GM12878 (cell line): ENCODE measurements around the gene LEMD3. TPM values are rescaled to one million over a fixed set of nuclear protein-coding genes. Genes with fewer than 3 reads are reported as not detected.

Source experiments
- ATAC-seq: fragments of 200-7000 bp; cut with Tn5 transposase; 3 replicates; pipeline ENCODE4 v1.9.1; 2020; ENCODE audit warnings: mild to moderate bottlenecking, moderate library complexity
- BruUV-seq: library from RNA; stranded (reverse); fragments of 400-500 nt; replicated peaks from 2 replicates; lab custom pipeline; 2021; lab: Mats Ljungman, UMichigan
- CTCF ChIA-PET: fragments of 300-600 bp; sonication (Branson Sonifier 250); formaldehyde crosslinking; extraction: SDS; loops from one replicate; lab custom pipeline; 2021; ENCODE audit warnings: inconsistent platforms; lab: Yijun Ruan, JAX
- POLR2A ChIA-PET: fragments of 350-600 bp; formaldehyde crosslinking; extraction: SDS; loops from one replicate; lab custom pipeline; 2021; ENCODE audit warnings: inconsistent platforms; lab: Charles Lee
- RAD21 ChIA-PET: fragments of 300-600 bp; sonication (Branson Sonifier 250); formaldehyde crosslinking; loops from one replicate; lab custom pipeline; 2023; ENCODE audit warnings: antibody characterized with exemption; ENCODE audit not compliant: unreplicated experiment; lab: Charles Lee
- SMC1A ChIA-PET: fragments of 300-600 bp; sonication (Branson Sonifier 250); formaldehyde crosslinking; loops from one replicate; lab custom pipeline; 2023; ENCODE audit not compliant: unreplicated experiment, uncharacterized antibody; lab: Charles Lee
- DNase-seq: peaks from one replicate; pipeline ENCODE4 v3.0.0-alpha.2; 2011; ENCODE audit warnings: low read depth, low spot score
- FAIRE-seq: peaks from 3 replicates; lab custom pipeline; 2011; peaks lifted over from hg19 to GRCh38; lab: Jason Lieb, UNC
- H2AFZ ChIP-seq: 2 replicates; pipeline ENCODE4 v1.6.0; 2011; ENCODE audit warnings: low read depth, low read length, control low read depth; ENCODE audit not compliant: control insufficient read depth
- H3K27ac ChIP-seq: 2 replicates; pipeline ENCODE4 v1.5.1; 2011; ENCODE audit warnings: control low read depth; ENCODE audit not compliant: control insufficient read depth, insufficient read depth
- H3K27me3 ChIP-seq, 2 experiments: replicated peaks in 1 of 2; 2 replicates each; pipeline versions ENCODE4 v1.6.0 to v1.6.1; 2011; ENCODE audit warnings: low read length in 1 of 2; ENCODE audit not compliant: control insufficient read depth in 2 of 2, insufficient read depth in 2 of 2
- H3K36me3 ChIP-seq, 2 experiments: 2 replicates each; pipeline ENCODE4 v1.5.1; 2011; ENCODE audit warnings: low read length in 1 of 2; ENCODE audit not compliant: control insufficient read depth in 2 of 2, insufficient read depth in 2 of 2
- H3K4me1 ChIP-seq: 2 replicates; pipeline ENCODE4 v1.6.1; 2011; ENCODE audit warnings: mild to moderate bottlenecking, low read length, moderate library complexity, mixed read lengths; ENCODE audit not compliant: control insufficient read depth, insufficient read depth
- H3K4me2 ChIP-seq: 2 replicates; pipeline ENCODE4 v1.6.0; 2011; ENCODE audit warnings: control low read depth; ENCODE audit not compliant: control insufficient read depth, insufficient read depth
- H3K4me3 ChIP-seq: fragments of 200-600 bp; sonication (generic); 2 replicates; pipeline ENCODE4 v1.5.1; 2016
- H3K79me2 ChIP-seq: 2 replicates; pipeline ENCODE4 v1.6.0; 2011; ENCODE audit warnings: low read length; ENCODE audit not compliant: control insufficient read depth, insufficient read depth
- H3K9ac ChIP-seq: 2 replicates; pipeline ENCODE4 v1.8.0; 2011; ENCODE audit warnings: low read length, control low read depth, mixed read lengths; ENCODE audit not compliant: control insufficient read depth, insufficient read depth
- H3K9me3 ChIP-seq: replicated peaks from 3 replicates; pipeline ENCODE4 v1.5.1; 2011; ENCODE audit warnings: mild to moderate bottlenecking, low read length; ENCODE audit not compliant: control insufficient read depth, insufficient read depth
- H4K20me1 ChIP-seq: 2 replicates; pipeline ENCODE4 v1.6.0; 2011; ENCODE audit not compliant: control insufficient read depth, insufficient read depth
- DPF2 ChIP-seq: fragments of 450-650 bp; IDR thresholded peaks from 2 replicates; pipeline ENCODE4 v1.6.1; 2017; ENCODE audit warnings: mild to moderate bottlenecking
- IKZF2 ChIP-seq, 2 experiments: fragments of 450-650 bp; IDR thresholded peaks; 2 replicates each; pipeline ENCODE4 v1.6.1; 2017; ENCODE audit warnings: mild to moderate bottlenecking in 2 of 2, moderate library complexity in 2 of 2
- JUNB ChIP-seq: IDR thresholded peaks from 2 replicates; pipeline ENCODE4 v1.6.1; 2016; ENCODE audit warnings: antibody characterized with exemption, mild to moderate bottlenecking
- MEF2A ChIP-seq: IDR thresholded peaks from 2 replicates; pipeline ENCODE4 v1.6.1; 2011; ENCODE audit warnings: low read depth, mild to moderate bottlenecking, low read length, moderate library complexity; ENCODE audit not compliant: insufficient read depth
- MTA2 ChIP-seq: fragments of 450-650 bp; IDR thresholded peaks from 2 replicates; pipeline ENCODE4 v1.6.1; 2016; ENCODE audit warnings: low read depth, mild to moderate bottlenecking, moderate library complexity
- RUNX3 ChIP-seq: IDR thresholded peaks from 2 replicates; pipeline ENCODE4 v1.6.1; 2012; ENCODE audit warnings: low read length, inconsistent platforms
- SIX5 ChIP-seq: IDR thresholded peaks from 2 replicates; pipeline ENCODE4 v1.6.1; 2011; ENCODE audit warnings: mild to moderate bottlenecking, low read depth, low read length, moderate library complexity; ENCODE audit not compliant: severe bottlenecking
- WGBS: methylation state at CpG from one replicate; pipeline ENCODE4 v1.1.6; 2016; ENCODE audit warnings: low lambda C conversion rate; ENCODE audit not compliant: insufficient replicate concordance, insufficient coverage; ENCODE audit errors: missing lambda C conversion rate; 5-methylcytosine and 5-hydroxymethylcytosine counted together
- in situ Hi-C: fragments of 300-500 bp; cut with MboI; formaldehyde crosslinking; loops from 9 replicates; pipeline ENCODE4 v1.14.3; 2018; ENCODE audit warnings: mixed read lengths
- intact Hi-C: fragments of 100-400 bp; cut with micrococcal nuclease; formaldehyde crosslinking; loops from one replicate; pipeline ENCODE4 v1.14.2; 2022; ENCODE audit not compliant: unreplicated experiment
- polyA plus RNA-seq, 11 experiments: library from polyadenylated mRNA; depleted of rRNA in 4 of 11; unstranded in 6 of 11; stranded (reverse) in 5 of 11; fragments of >200 nt; fragmentation: Nextera tagmentation in 4 of 11; fragmentation: Illumina TruSeq in 1 of 11; extraction: Ambion mirVana in 4 of 11; extraction: Trizol in 1 of 11; gene quantifications; 1 replicate in 1 of 11; 2 replicates in 10 of 11; pipeline versions ENCODE4 v1.2.1 to v1.2.3, GENCODE V29; 2011 to 2016; ENCODE audit warnings: inconsistent platforms in 2 of 11, missing spikeins in 2 of 11, low read depth in 1 of 11
- total RNA-seq, 4 experiments: library from RNA; depleted of rRNA in 3 of 4; stranded (reverse); fragments of >200 nt in 3 of 4; fragmentation: Illumina TruSeq in 1 of 4; extraction: Trizol in 1 of 4; gene quantifications; 2 replicates each; pipeline versions ENCODE4 v1.2.1 to v1.2.3, GENCODE V29; 2013 to 2021
- TF ChIP-seq, protein P1 (sequence below): fragments of 450-650 bp; IDR thresholded peaks from 2 replicates; pipeline ENCODE4 v1.6.1; 2017; ENCODE audit warnings: antibody characterized with exemption, mild to moderate bottlenecking, moderate library complexity
- TF ChIP-seq, protein P2 (sequence below): IDR thresholded peaks from 2 replicates; pipeline ENCODE4 v1.6.1; 2012; ENCODE audit warnings: low read depth, low read length, improper control_type of control experiment
- TF ChIP-seq, protein P3 (sequence below): fragments of 450-650 bp; IDR thresholded peaks from 2 replicates; pipeline ENCODE4 v1.6.1; 2018; ENCODE audit warnings: mild to moderate bottlenecking, low read depth, moderate library complexity; ENCODE audit not compliant: partially characterized antibody
- TF ChIP-seq, protein P4 (sequence below): fragments of 450-650 bp; IDR thresholded peaks from 2 replicates; pipeline ENCODE4 v1.6.1; 2016; ENCODE audit warnings: mild to moderate bottlenecking

The LEMD3 gene
- total and polyA plus RNA-seq, 10 of the 15 experiments (the other 5 are each of a cell fraction or from before 2014, with no cell fraction given): 7.5 to 26.0 (median 16.5) TPM

DNA sequence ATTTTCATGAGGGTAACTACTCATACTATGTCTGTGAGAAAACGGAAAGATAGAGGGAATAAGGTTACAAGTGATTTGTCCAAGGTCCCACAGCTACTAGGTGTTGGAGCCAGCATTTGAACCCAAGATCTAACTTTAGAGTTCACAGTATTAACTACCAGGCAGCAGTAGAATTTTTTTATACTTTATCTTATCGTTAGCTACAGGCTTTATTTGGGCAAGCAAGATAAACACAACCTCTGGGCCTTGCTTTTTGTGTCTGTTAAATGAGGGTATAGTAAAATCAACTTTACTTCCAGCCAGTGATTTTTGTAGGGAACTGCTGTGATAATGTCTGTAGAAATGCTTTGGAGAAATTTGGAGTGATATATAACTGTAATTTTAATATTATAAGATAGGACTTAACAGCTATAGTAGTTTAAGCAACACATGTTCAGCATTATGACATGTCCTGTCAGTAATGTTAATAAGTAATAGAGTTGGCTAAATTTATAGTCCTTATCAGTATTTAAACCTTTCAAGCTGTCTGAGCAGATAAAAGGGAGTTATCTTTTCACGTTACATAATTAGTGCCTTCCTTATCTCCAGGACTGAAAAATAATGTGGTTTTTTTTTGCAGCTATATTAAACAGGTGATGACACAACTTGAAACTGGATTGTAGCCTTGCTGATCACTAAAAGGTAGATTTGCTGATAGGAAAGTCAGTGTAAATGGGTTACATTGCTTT is 12.8 kb downstream of the LEMD3 start:
- peak; percentile 27 for FAIRE-seq
- BruUV-seq: no TSS peak
- Histone ChIP-seq H3K4me1 (peaks cover 17% of the 10 kb centered on the region), H3K36me3 (no peaks in the 10 kb centered on the region; a peak in 1 of 4 replicates), H3K79me2 (peaks cover 78% of the 10 kb centered on the region), H2AFZ (no peak overlapping the region), H3K27ac (no peak overlapping the region), H4K20me1 (no peaks in the 10 kb centered on the region), H3K4me3 (no peak overlapping the region), H3K27me3 (no peaks in the 10 kb centered on the region), H3K4me2 (peak overlapping the region; percentile 20), H3K9me3 (peaks cover 2% of the 10 kb centered on the region; the same call in 2 of the 3 replicates), H3K9ac (no peak overlapping the region)
- intact Hi-C loops (no loop called here), in situ Hi-C loops (no loop called here)
- CTCF ChIA-PET: interaction anchor here (1.7 to 4.3 kb wide), 4 partner anchors 10 to 50 kb away, joined by 11 to 30 read pairs (median 19); partner anchors contain the start of gene LEMD3
- peak; percentile 37 for ATAC-seq
- WGBS: 73% methylated on average over 3 of the region's 3 CpGs
- no peak for DNase-seq
- RAD21 ChIA-PET: interaction anchor here (0.6 to 2.5 kb wide), 12 partner anchors 10 to 426 kb away, joined by 3 to 10 read pairs (median 4); partner anchors contain the start of gene LEMD3
- SMC1A ChIA-PET: interaction anchor here (0.6 to 13.7 kb wide), 9 partner anchors 12 to 487 kb away, joined by 3 to 155 read pairs (median 4); partner anchors contain the start of gene LEMD3
- POLR2A ChIA-PET: interaction anchor here (3.1 to 3.6 kb wide), 2 partner anchors 10 to 13 kb away, joined by 19 to 22 read pairs; partner anchors contain the start of gene LEMD3
- TF ChIP-seq SIX5 (no peak), MEF2A (0 out of 2 replicates have a peak, but pooled peaks have one; percentile 14), RUNX3 (peak; percentile 61), MTA2 (no peak), JUNB (peak; percentile 54), DPF2 (no peak), IKZF2 (IDR thresholded peaks at IDR 0.05) (no peak)
- TF ChIP-seq, protein P1, sequence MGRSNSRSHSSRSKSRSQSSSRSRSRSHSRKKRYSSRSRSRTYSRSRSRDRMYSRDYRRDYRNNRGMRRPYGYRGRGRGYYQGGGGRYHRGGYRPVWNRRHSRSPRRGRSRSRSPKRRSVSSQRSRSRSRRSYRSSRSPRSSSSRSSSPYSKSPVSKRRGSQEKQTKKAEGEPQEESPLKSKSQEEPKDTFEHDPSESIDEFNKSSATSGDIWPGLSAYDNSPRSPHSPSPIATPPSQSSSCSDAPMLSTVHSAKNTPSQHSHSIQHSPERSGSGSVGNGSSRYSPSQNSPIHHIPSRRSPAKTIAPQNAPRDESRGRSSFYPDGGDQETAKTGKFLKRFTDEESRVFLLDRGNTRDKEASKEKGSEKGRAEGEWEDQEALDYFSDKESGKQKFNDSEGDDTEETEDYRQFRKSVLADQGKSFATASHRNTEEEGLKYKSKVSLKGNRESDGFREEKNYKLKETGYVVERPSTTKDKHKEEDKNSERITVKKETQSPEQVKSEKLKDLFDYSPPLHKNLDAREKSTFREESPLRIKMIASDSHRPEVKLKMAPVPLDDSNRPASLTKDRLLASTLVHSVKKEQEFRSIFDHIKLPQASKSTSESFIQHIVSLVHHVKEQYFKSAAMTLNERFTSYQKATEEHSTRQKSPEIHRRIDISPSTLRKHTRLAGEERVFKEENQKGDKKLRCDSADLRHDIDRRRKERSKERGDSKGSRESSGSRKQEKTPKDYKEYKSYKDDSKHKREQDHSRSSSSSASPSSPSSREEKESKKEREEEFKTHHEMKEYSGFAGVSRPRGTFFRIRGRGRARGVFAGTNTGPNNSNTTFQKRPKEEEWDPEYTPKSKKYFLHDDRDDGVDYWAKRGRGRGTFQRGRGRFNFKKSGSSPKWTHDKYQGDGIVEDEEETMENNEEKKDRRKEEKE: no peak
- TF ChIP-seq, protein P2, sequence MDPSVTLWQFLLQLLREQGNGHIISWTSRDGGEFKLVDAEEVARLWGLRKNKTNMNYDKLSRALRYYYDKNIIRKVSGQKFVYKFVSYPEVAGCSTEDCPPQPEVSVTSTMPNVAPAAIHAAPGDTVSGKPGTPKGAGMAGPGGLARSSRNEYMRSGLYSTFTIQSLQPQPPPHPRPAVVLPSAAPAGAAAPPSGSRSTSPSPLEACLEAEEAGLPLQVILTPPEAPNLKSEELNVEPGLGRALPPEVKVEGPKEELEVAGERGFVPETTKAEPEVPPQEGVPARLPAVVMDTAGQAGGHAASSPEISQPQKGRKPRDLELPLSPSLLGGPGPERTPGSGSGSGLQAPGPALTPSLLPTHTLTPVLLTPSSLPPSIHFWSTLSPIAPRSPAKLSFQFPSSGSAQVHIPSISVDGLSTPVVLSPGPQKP: no peak
- TF ChIP-seq, protein P3, sequence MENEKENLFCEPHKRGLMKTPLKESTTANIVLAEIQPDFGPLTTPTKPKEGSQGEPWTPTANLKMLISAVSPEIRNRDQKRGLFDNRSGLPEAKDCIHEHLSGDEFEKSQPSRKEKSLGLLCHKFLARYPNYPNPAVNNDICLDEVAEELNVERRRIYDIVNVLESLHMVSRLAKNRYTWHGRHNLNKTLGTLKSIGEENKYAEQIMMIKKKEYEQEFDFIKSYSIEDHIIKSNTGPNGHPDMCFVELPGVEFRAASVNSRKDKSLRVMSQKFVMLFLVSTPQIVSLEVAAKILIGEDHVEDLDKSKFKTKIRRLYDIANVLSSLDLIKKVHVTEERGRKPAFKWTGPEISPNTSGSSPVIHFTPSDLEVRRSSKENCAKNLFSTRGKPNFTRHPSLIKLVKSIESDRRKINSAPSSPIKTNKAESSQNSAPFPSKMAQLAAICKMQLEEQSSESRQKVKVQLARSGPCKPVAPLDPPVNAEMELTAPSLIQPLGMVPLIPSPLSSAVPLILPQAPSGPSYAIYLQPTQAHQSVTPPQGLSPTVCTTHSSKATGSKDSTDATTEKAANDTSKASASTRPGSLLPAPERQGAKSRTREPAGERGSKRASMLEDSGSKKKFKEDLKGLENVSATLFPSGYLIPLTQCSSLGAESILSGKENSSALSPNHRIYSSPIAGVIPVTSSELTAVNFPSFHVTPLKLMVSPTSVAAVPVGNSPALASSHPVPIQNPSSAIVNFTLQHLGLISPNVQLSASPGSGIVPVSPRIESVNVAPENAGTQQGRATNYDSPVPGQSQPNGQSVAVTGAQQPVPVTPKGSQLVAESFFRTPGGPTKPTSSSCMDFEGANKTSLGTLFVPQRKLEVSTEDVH: no peak
- TF ChIP-seq, protein P4, sequence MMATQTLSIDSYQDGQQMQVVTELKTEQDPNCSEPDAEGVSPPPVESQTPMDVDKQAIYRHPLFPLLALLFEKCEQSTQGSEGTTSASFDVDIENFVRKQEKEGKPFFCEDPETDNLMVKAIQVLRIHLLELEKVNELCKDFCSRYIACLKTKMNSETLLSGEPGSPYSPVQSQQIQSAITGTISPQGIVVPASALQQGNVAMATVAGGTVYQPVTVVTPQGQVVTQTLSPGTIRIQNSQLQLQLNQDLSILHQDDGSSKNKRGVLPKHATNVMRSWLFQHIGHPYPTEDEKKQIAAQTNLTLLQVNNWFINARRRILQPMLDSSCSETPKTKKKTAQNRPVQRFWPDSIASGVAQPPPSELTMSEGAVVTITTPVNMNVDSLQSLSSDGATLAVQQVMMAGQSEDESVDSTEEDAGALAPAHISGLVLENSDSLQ: no peak
